GM21529 (cell line): Measurements from ENCODE around the gene CD207.
A peak's percentile ranks its signal among the peaks of the same experiment; 100 is the strongest.
"Not testable (repeated sequence)": the region's sequence is repeated elsewhere in the genome, so short reads cannot be mapped to it uniquely, and the experiment has no call there.

ENCODE experiments used
- ATAC-seq: cut with Tn5 transposase; IDR thresholded peaks from one replicate; pipeline ENCODE4 v1.9.1; 2021; ENCODE audit not compliant: unreplicated experiment

The CD207 gene

DNA sequence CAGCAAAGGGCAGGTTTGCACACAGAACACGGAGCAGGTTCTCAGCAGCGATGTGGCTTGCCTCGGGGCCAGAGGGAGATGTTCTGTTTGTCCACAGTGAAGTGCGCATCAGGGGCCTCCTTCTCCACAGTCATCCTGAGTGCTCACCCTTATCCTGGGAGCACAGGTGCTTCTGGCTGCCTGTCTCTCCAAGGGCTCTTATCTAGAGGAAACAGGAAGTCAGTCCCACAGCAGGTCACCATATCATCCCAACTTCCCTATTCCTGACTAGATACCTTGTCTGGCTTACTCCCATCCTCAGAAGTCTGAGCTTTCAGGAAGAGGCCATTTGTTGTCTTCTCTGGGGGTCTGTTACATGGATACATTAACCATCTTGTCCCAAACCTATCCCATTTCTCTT, at the start of gene CD207:
CD207 (minus strand) TSS at position 174 of the 400 bp plus-strand sequence; CDS start at position 134, 40 bp downstream.
- no peak for ATAC-seq

DNA sequence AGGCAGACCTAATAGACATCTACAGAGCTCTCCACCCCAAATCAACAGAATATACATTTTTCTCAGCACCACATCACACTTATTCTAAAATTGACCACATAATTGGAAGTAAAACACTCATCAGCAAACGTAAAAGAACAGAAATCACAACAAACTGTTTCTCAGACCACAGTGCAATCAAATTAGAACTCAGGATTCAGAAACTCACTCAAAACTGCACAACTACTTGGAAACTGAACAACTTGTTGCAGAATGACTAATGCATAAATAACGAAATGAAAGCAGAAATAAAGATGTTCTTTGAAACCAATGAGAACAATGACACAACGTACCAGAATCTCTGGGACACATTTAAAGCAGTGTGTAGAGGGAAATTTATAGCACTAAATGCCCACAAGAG, 42.9 kb upstream of the CD207 start:
- not testable (repeated sequence) for ATAC-seq

DNA sequence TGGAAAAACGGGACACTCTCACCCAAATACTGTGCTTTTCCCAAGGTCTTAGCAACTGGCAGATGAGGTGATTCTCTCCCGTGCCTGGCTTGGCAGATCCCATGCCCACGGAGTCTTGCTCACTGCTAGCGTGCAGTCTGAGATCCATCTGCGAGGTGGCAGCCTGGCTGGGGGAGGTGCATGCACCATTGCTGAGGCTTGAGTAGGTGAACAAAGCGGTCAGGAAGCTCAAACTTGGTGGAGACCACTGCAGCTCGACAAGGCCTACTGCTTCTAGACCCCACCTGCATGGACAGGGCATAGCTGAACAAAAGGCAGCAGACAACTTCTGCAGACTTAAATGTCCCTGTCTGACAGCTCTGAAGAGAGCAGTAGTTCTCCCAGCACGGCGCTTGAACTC, 40.5 kb upstream of the CD207 start:
- not testable (repeated sequence) for ATAC-seq

DNA sequence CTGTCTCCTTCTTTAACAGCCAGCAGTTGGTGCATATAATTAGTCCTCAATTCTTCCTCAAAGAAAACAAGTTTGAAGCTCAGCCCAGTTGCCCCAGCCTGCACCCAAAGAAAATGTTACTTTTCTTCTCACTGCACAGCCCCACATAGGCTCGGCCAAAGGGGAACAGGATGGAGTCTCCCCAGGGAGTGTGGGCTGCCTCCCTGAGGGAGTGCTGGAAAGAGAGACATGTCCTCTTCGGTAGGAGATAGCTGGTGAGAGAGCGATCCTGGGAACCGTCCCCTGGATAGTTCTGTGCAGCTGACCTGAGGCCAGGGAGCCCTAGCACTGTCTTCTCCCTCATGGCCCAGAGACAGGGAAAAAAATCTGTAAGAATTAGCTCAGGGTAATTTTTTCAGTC, 37.9 kb upstream of the CD207 start:
- no peak for ATAC-seq

DNA sequence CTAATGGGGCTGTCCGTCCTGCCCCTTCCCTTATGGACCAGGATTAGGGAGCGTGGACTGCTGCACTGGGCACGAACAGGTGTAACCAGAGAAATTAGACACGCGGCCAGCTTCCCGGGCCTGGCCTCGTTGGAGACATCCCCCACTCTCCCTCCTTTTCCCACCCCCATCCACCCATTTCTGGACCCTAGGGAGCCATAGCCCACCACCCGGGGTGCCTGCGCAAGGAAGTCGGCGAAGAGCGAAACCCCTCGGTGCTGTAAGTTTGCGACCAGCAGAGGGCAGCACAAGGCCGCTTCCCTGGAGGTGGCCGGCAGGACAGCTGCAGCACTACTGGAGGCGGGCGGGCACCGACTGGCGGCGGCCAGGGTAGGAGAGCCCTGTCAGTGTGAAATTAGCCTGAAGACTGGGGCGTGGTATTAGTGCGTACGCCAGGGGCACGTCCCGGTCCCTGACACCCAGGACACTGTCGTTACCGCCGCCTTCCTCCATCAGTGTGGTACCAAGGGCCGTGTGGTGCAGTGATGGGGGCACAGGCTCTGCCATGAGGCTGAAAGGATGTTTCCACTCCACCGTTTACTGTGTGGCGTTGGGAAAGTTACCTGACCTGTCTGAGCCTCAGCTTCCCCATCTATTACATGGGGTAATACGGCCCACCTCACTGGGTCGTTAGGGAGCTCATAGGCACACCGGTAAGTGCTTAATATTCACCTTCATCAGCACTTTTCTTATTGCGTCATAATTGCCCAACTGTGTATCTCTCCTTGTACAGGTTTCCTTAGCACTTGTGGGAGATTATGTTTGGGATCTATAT, 36.0 kb upstream of the CD207 start:
- peak; percentile 70 for ATAC-seq

DNA sequence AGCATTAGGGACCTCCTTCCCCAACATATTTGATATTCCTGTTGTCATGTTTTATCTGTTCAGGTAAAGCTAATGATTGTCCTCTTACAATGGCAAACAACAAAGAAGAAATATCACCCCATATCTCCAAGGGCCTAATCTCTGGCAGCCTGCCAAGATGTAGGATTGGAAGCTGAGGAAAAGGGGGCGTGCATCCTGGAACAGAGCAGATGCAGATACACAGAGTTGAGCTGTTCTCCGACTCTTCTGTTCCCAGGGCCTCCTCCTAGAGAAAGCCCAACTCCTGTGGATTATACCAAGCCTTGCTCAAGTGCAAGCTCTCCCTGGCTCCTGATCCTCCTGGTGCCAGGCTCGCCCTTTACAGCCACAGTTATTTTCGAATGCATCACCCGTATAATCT, 35.2 kb upstream of the CD207 start:
- ATAC-seq, result no peak

DNA sequence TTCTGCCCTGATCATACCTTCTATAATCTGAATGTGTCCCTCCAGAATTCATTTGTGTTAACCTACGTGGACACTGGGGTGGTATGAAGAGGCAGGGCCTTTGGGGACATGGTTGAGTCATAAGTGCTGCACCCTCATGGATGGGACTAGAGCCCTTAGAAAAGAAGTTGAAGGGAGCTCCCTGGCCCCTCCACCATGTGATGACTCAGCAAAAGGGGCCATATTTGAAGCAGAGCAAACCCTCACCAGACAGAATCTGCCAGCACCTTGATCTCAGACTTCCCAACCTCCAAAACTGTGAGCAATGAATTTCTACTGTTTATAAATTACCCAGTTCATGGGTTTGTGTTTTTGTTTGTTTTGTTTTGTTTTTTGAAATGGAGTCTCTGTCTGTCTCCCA, 33.4 kb upstream of the CD207 start:
- ATAC-seq, result no peak

DNA sequence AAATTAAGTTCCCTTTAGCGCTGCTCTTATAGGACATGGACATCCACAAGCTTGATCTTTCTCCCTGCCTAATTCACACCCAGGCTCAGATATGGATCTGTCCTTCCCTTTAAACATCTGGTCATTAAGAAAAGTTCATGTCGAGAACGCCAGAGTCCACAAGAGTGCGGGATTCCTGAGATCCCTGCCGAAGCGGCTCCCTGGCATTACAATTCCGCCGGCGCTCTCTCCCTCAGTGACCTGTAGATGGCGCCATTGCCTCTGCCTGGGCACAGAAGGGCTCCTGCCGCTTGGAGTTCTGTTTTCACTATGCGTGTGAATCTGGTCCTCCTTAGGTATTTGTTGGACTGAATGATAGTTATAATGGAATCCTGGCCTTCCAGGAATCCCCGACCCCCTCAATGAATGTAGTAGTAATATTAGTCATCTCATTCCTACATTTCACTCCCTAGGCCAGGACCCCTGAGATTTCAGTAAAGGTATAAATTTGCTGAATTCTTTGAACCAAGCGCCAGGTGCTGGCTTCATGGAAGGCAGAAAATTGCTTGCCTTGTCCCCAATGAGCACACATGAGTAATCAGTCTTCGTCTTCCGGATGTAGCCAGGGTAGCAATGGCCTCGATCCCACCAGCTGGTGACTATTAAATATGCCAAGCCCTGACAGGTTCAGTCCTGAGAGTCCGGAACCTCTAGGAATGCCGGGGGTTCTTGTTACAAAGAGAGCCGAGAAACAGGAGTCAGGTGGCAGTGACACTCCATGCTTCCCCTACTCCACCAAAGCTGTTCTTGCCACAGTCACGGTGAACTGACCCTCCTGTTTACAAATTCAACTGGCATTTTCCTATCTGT, 26.4 kb upstream of the CD207 start:
- ATAC-seq, result peak; percentile 53

DNA sequence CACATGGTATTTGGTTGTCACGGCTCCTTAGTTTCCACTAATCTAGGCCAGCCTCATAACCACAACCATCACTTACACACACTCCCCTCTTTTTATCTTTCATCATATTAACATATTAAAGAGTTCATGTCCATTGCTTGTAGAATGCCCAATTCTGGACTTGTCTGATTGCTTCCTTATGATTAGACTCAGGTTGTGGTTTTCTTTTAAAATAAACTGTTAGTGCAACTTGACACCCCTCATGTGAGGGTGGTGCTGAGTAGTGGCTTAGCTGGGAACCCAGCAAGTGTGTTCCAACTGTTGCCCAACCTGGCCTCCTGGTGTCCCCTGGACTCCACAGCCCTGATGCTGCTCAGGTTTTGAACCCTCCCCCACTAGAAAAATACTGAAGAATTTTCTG, 20.1 kb upstream of the CD207 start:
- no peak for ATAC-seq

DNA sequence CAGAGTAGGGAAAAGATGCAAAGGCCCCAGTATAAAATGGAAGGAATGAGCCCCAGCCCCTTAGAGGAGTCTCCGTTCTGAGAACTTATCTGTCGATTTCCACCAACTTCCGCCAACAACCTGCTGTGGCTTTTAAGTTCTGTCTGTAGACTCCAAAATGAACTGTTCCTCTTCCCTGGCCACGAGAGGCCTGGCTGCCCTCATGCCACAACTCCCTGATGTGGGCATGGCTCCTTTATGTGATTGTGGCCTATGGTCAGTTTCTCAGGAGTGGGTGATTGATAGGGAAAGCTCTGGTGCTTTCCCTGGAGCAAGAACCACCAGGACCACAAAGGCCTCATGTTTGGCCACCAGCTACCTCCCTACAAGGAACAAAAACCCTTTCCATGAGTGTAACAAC, 18.8 kb upstream of the CD207 start:
- ATAC-seq, result no peak

DNA sequence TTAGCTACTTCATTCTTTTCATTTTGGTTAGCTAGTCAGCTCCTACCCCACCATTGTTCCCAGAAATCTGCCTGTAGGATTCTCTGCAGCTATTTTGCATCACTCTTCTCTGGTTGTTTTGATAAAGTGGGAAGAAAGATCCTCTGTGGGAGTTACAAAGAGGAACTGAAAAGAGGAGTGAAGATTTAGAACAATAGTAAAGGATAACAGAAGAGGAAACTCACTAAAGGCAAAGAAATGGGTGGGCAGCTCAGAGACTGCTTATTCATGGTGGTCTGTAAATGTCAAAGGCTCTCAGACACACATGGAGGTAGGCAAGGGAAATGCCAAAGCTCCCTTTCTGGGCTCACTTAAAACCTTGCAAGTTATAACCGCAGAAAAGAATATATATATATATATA, 17.2 kb upstream of the CD207 start:
- ATAC-seq, result no peak

DNA sequence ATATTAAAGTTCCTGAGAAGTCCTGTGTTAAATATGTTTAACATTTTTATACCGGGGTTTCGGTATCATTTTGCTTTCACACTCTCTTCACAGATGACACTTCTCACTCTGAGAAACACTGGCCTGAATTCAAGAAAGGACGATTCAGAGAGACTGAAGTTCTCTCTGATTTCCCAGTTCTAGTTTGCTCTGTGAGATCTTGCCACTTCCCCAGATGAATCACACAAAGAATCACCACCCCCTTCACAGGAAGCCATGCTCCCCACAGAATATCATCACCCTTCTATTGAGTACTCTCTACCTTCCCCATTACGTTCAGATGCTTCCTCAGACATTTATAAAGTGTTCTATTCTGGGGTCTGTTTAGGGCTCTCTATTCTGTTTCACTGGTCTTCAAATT, 16.1 kb upstream of the CD207 start:
- ATAC-seq, result peak; percentile 82

DNA sequence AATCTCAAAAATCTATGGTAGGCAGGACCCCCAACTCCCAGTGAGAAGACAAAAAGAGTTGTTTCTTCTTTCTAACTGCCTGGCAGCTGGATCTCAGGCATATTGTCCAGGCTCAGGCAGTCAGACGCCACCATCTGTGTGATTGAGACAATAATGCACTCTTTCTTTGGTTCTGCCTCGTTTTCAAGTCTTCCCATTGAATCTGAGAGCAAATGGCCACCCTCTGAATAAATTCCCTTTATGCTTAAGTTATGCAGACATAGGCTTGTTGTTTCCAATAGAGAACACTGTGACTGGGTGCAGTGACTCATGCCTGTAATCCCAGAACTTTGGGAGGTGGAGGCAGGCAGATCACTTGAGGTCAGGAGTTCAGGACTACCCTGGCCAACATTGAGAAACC, 15.3 kb upstream of the CD207 start:
- ATAC-seq, result no peak

DNA sequence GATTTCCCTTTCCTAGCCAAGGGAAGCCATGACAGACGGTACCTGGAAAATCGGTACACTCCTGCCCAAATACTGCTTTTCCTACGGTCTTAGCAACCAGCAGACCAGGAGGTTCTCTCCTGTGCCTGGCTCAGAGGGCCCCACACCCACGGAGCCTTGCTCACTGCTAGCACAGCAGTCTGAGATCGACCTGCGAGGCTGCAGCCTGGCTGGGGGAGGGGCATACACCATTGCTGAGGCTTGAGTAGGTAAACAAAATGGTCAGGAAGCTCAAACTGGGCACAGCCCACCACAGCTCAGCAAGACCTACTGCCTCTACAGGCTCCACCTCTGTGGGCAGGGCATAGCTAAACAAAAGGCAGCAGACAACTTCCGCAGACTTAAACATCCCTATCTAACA, 6.8 kb upstream of the CD207 start:
- no peak for ATAC-seq

DNA sequence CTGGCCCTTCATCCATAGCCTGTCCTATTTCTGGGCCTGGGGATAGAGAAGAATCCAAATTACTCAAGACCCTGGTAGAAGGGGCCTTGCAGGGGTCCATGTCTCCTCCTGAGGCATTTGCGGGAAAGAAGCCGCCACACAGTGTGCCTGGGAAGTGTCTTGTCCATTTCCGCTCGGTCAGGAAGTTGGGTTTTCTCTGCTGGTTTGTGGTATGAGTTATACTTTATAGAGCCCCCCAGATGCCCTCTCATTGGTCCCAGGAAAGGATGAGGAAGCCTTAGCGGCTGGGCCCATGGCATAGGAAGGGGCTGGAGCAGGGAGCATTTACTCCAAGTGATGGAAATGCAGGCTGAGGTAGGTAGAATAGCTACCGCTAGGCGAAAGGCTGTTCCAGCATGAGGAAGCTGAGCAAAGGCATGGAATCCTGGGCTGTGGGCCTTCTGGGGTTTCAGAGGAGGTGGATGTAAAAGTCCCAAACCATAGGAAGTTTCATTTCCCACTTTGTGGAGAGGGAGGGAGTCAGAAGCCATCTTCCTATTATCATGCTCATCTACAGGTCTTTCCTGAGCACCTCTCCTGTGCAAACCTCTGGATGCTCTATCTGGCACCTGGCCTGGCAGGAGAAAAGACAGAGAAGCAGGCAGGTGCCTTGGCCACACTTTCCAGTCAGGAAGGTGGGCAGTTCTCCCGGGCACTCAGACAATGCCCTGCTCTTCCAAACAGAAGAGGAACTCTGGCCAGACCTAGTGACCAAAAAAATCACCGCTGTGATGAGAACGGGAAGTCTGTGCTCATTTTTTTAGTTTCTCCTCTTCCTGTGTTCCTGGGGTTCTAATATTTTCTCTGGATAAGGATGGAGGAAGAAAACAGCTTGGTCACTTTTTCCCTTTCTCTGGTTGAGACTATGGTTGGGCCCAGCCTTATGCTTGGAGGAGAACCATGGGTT, 2.6 kb upstream of the CD207 start:
- no peak for ATAC-seq

DNA sequence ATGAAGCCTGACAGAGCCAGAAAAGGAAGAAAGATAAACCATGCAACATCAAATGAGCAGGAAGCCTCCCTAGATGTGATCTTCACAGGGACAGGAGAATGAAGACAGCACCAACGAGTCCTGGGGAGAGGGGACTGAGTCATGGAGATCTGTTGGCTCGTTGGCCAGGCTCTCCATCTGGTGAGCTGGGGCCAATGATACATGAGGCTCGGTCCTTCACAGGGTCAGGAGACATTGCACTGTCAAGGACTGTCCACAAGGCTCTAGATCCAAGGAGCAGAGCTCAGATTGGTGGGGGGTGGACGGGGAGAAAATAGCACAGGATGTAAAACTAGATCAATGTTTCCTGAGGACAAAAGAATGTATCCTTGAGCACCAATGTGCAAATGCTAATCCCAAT, 735 bp downstream of the CD207 start:
- no peak for ATAC-seq

DNA sequence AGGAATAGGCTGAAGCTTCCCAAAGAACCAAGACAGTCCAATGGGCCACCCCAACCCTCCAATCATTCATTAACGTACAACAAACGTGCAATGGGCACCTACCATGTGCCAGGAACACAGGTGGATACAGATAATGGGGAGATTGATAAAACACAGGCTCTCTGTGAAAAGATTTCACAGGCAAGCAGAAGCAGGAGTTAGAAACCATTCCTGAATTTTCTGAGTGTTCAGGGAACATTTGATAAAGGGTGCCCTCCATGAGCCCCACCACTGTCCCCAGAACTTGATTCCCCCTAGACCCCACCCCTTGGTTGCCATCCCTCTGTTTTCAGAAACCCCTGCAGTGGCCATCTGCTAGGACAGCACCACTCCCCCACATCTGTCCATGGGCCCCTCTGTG, 1.5 kb downstream of the CD207 start:
- no peak for ATAC-seq

DNA sequence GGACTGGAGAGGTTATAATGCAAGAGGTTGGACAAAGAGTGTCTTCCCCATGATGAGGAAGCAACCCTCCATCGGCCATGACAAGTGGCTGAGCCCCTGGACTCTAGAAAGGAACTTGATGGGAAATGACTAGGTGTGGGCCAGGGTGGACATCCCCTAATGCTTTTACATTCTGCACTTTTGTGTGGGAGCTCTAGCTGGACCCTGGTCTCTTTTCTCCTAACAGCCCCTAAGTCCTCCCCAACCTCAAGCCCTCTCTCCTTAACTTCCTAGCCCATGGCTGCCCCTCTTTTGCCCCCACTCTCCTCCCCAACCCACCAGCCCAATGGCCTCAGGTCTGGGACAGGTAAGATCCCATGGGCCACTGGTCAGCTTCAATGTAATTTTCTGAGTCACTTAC, 2.4 kb downstream of the CD207 start:
- no peak for ATAC-seq

DNA sequence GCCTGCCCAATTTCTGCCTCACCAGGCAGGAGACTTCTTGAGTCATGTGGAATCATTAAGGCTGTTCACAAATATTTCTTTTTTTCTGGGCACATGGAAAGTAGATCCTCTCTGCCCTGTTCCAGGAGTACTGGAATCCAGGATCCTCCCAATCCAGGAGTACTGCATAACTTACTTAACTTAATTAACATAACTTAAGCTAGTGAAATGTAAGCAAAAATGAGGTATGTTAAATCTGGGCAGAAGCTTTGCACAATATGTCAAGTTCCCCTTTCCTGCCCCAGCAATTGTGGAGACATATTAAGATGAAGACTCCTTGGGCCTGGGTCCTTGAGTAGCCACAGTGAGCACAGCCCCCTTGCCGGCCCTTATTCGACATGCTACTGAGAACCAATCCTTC, 3.2 kb downstream of the CD207 start:
- ATAC-seq, result no peak

DNA sequence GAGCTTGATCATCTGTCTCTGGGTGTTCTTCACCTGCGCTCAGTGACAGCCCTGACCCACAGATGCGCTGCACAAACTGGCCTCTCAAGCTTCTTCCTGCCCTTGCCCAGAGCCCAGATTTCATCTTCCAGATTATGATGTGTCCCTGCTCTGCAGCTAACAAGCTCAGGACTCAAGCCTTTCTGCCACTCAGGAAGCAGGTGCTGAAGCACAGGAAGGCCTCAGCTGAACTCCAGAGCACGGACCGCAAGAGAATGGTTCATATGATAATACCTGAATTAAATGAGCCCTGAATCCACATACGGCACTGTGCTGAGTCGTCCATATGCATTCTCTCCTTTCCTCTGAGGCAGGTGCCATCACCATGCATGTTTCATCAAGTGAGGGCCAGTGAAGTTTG, 3.8 kb downstream of the CD207 start:
- no peak for ATAC-seq

DNA sequence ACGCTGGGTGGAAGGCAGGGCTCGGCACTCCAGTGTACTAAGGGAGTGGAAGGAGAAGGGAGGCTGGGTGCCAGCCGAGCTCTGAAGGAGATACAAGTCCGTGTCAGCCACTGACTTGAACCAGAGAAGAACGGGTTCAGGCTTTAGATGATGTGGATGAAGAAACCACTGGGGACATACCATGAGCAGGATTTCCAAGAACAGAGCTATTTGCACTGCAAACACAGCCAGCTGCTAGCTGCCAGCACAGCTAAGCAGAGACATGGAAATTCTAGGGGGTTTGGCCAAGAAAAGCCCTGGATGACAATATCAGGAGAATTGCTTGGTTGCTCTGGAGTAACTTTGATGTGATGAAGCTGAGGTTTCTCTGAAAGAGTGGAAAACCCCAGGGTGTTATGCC, 5.2 kb downstream of the CD207 start:
- ATAC-seq, result no peak
